Mesothelial cell of epicardium (in vitro differentiated cells): ENCODE results near the gene UTP25. TPM values are rescaled to one million over a fixed set of nuclear protein-coding genes. Genes with fewer than 3 reads are reported as not detected.

Experiments
- DNase-seq, 2 experiments: peaks; one replicate each; pipeline ENCODE4 v3.0.0; 2021; ENCODE audit warnings: low spot score in 2 of 2; ENCODE audit not compliant: unreplicated experiment in 2 of 2
- H3K27ac Mint-ChIP-seq: 2 replicates; pipeline ENCODE4 v1.8.0; 2021; ENCODE audit warnings: mixed read lengths
- H3K27me3 Mint-ChIP-seq: 2 replicates; pipeline ENCODE4 v1.8.0; 2021; ENCODE audit warnings: low read depth, mixed read lengths
- H3K36me3 Mint-ChIP-seq: 2 replicates; pipeline ENCODE4 v1.8.0; 2021; ENCODE audit warnings: mixed read lengths
- H3K4me1 Mint-ChIP-seq: 2 replicates; pipeline ENCODE4 v1.8.0; 2021; ENCODE audit warnings: mixed read lengths
- H3K4me3 Mint-ChIP-seq: 2 replicates; pipeline ENCODE4 v1.8.0; 2021; ENCODE audit warnings: mild to moderate bottlenecking, moderate library complexity, mixed read lengths
- H3K9me3 Mint-ChIP-seq: 2 replicates; pipeline ENCODE4 v1.8.0; 2021; ENCODE audit warnings: mixed read lengths
- total RNA-seq: library from RNA; stranded (reverse); gene quantifications from 3 replicates; pipeline ENCODE4 v1.2.1, GENCODE V29; 2021
- TF ChIP-seq, protein P1 (sequence below): fragments of 200-600 bp; sonication (generic); IDR thresholded peaks from one replicate; pipeline ENCODE4 v1.5.0; 2021; ENCODE audit warnings: antibody characterized with exemption; ENCODE audit not compliant: unreplicated experiment

Gene UTP25, protein sequence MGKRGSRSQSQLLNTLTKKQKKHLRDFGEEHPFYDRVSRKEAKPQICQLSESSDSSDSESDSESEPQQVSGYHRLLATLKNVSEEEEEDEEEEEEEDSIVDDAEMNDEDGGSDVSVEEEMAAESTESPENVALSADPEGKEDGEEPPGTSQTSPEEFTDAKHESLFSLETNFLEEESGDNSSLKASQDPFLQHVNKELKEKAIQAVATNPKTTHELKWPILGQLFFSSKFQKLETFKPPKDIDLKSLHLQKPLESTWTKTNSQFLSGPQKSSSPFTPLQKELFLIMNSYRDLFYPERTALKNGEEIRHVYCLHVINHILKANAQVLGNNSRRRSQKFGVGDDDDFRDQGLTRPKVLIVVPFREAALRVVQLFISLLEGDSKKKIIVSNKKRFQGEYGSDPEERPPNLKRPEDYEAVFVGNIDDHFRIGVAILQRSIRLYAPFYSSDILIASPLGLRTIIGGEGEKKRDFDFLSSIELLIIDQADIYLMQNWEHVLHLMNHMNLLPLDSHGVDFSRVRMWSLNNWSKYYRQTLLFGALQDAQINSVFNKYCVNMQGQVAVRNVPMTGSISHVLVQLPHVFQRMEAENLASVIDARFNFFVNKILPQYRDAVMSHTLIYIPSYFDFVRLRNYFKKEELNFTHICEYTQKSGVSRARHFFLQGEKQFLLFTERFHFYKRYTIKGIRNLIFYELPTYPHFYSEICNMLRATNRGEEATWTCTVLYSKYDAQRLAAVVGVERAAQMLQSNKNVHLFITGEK
- total RNA-seq = 8.8 to 9.7 TPM (median 9.0 TPM) in 3 replicates

DNA sequence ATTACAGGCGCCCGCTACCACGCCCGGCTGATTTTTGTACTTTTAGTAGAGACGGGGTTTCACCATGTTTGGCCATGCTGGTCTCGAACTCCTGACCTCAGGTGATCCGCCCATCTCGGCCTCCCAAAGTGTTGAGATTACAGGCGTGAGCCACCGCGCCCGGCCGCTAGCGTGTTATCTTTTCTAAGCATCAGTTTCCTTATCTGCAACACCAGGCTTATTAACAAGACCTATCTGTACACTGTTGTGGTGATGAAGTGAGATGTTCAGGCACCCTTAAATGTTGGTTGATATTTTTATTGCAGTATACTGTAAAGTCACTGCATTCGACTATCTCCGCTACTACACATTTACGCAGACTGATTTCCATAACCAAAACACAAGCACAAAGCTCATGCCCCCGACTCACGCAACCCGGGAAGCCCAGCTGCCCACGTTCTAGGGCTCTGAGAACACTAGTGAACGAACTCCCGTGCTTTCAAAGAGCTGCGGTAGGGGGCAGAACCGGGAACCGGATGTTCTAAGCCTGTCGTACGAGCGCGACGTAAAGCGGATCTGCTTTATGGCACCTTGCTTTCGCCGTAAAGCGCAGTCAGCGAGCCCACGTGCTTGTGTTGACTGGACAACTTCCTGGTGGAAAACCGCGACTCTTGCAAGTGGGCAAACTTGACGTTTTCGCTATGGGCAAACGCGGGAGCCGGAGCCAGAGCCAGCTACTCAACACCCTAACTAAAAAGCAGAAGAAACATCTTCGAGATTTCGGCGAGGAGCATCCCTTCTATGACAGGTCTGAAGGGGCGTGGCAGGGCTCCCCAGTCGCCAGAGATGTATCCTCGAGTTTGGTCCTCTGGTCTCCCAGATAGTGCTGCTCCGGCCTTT lies at the start of gene UTP25:
Gene UTP25 (plus strand): TSS at position 589 of the 879 bp plus-strand sequence. CDS start 92 bp downstream, at position 681.
- H3K9me3 Mint-ChIP-seq = no peaks in the 10 kb centered on the region
- peak; percentile 77 to 91 for DNase-seq
- H3K36me3 Mint-ChIP-seq = peaks cover 5% of the 10 kb centered on the region
- no peaks in the 10 kb centered on the region for H3K27me3 Mint-ChIP-seq
- peak within 1 kb of the TSS; percentile 90 for H3K27ac Mint-ChIP-seq
- TF ChIP-seq, protein P1, sequence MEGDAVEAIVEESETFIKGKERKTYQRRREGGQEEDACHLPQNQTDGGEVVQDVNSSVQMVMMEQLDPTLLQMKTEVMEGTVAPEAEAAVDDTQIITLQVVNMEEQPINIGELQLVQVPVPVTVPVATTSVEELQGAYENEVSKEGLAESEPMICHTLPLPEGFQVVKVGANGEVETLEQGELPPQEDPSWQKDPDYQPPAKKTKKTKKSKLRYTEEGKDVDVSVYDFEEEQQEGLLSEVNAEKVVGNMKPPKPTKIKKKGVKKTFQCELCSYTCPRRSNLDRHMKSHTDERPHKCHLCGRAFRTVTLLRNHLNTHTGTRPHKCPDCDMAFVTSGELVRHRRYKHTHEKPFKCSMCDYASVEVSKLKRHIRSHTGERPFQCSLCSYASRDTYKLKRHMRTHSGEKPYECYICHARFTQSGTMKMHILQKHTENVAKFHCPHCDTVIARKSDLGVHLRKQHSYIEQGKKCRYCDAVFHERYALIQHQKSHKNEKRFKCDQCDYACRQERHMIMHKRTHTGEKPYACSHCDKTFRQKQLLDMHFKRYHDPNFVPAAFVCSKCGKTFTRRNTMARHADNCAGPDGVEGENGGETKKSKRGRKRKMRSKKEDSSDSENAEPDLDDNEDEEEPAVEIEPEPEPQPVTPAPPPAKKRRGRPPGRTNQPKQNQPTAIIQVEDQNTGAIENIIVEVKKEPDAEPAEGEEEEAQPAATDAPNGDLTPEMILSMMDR = no peak
- H3K4me1 Mint-ChIP-seq = peaks cover 38% of the 10 kb centered on the region
- peak within 1 kb of the TSS; percentile 93 for H3K4me3 Mint-ChIP-seq

DNA sequence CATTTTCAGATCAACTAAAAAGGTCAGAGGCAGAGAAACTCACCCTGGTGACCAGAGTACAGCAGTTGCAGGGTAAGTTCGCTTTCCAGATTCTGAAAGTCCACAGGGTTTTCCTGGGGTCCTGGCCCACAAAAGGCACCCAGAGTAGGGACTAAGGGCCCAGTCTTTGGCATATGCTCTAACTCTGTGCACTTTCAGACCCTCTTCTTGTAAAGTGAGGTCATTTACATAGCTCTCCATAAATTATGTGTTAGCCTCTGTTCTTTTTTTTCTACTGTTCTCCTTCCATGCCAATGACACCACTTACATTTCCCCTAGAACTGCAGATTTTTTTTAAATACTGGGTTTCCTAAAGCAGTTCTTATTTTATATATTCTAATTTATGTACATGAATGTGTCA lies 49.7 kb upstream of the UTP25 start:
- peaks cover 8% of the 10 kb centered on the region for H3K4me1 Mint-ChIP-seq
- H3K4me3 Mint-ChIP-seq = no peak overlapping the region
- TF ChIP-seq, protein P1 = no peak
- H3K36me3 Mint-ChIP-seq = peaks cover 5% of the 10 kb centered on the region
- no peak overlapping the region for H3K27ac Mint-ChIP-seq
- DNase-seq = no peak
- no peaks in the 10 kb centered on the region for H3K9me3 Mint-ChIP-seq
- H3K27me3 Mint-ChIP-seq = no peaks in the 10 kb centered on the region

DNA sequence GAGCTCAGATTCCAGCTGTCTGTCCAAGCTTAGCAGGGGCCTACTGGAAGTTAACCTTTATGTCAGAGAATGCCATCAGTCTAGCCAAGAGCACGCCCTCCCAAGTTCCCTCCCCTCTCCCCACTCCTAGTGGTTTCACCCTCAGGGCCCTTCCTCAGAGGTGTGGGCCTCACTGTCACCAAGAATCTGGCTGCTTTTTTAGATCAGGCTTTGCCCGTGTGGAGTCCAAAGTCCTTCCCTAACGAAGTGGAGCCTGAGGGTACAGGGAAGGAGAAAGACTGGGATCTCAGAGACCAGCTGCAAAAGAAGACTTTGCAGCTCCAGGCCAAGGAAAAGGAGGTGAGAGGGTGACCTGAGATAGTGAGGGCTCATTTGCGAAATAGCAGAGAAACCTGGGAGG lies 47.5 kb upstream of the UTP25 start:
- H3K36me3 Mint-ChIP-seq = peaks cover 5% of the 10 kb centered on the region
- H3K27ac Mint-ChIP-seq = no peak overlapping the region
- no peaks in the 10 kb centered on the region for H3K9me3 Mint-ChIP-seq
- no peak overlapping the region for H3K4me3 Mint-ChIP-seq
- H3K4me1 Mint-ChIP-seq = peaks cover 25% of the 10 kb centered on the region
- no peaks in the 10 kb centered on the region for H3K27me3 Mint-ChIP-seq
- no peak for DNase-seq
- TF ChIP-seq, protein P1 = no peak

DNA sequence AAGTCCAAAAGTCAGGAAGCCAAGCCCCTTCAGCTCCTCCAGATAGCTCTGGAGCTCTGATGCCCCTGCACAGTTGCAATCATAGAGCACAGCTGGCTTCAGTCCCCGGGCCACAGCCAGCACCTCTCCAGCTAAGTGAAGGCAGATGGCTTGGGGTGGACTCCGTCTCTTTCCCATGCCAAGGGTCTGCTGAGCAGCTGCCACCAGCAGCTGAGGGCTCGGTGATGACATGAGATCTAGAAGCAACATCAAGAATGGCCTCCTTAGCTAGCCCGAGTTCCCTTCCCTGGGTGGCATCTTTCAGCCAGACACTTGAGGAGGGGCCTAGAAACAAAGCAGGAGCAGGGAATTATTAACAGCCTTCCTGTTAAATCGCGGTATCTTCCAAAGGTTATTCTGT lies 44.4 kb upstream of the UTP25 start:
- Mint-ChIP-seq H3K9me3 (no peaks in the 10 kb centered on the region), H3K27ac (peak overlapping the region; percentile 98), H3K4me1 (peaks cover 25% of the 10 kb centered on the region), H3K27me3 (peaks cover 13% of the 10 kb centered on the region), H3K36me3 (peaks cover 27% of the 10 kb centered on the region), H3K4me3 (peak overlapping the region; percentile 90)
- TF ChIP-seq, protein P1 = no peak
- DNase-seq = no peak
